Astrocyte (in vitro differentiated cells and primary cell): ENCODE data around the gene IFT27.

ENCODE experiments used
- EZH2 ChIP-seq: IDR thresholded peaks from 2 replicates; pipeline ENCODE4 v1.6.1; 2012; ENCODE audit warnings: mild to moderate bottlenecking, low read length, inconsistent platforms; ENCODE audit not compliant: insufficient read depth
- TF ChIP-seq, protein P1 (sequence below): IDR thresholded peaks from 2 replicates; pipeline ENCODE4 v1.5.1; 2011; ENCODE audit warnings: low read depth, mild to moderate bottlenecking, inconsistent platforms, low read length, moderate library complexity; ENCODE audit not compliant: insufficient read depth

- TF ChIP-seq, protein P1, sequence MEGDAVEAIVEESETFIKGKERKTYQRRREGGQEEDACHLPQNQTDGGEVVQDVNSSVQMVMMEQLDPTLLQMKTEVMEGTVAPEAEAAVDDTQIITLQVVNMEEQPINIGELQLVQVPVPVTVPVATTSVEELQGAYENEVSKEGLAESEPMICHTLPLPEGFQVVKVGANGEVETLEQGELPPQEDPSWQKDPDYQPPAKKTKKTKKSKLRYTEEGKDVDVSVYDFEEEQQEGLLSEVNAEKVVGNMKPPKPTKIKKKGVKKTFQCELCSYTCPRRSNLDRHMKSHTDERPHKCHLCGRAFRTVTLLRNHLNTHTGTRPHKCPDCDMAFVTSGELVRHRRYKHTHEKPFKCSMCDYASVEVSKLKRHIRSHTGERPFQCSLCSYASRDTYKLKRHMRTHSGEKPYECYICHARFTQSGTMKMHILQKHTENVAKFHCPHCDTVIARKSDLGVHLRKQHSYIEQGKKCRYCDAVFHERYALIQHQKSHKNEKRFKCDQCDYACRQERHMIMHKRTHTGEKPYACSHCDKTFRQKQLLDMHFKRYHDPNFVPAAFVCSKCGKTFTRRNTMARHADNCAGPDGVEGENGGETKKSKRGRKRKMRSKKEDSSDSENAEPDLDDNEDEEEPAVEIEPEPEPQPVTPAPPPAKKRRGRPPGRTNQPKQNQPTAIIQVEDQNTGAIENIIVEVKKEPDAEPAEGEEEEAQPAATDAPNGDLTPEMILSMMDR, result no peak
- no peak for TF ChIP-seq EZH2
Measured at GRCh38 chr22:36715647-36716046, 60.3 kb downstream of the IFT27 start.
